Measurements from ENCODE around the gene PCK2. TPM values are rescaled to one million over a fixed set of nuclear protein-coding genes. Genes with fewer than 3 reads are reported as not detected.

Gene PCK2
- total RNA-seq, 1 donor from 2014 or later = 66.0 TPM

DNA sequence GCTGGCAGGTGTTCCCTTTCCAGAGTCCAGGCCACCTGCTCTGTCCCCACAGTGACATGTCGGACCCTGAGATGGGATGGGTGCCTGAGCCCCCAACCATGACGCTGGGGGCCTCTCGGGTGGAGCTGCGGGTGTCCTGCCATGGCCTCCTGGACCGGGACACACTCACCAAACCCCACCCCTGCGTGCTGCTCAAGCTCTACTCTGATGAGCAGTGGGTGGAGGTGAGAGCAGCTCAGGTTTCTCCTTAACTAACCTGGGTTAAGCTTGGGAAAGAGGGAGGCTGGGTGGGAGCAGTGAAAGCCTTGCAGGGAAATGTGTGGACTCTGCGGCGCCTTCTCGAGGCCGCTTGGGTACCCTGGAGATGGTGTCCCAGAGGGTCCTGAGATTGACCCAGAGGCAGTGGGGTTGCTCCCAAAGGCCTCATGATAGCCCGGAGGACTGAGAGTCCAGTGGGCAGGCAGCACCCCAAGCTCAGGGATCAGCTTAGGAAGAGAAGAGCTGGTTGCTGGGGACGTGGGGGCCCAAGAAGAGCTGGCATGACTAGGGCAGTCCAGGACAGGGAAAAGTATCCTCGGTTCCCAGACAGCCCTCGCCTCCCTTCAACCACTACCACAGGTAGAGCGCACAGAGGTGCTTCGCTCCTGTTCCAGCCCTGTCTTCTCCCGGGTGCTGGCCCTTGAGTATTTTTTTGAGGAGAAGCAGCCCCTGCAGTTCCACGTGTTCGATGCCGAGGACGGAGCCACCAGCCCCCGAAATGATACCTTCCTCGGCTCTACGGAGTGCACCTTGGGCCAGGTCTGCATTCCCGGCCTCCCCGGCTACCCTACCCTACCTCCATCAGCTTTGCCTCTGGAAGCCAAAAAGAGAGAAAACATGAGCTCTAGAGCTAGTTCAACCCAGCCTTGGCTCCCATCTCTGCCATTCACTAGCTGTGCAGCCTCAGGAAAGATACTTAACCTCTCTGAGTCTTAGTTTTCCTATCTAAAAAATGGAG lies 20.9 kb upstream of the PCK2 start:
- no peak for DNase-seq (ENCODE audit: extremely low spot score, unreplicated experiment)
- H3K36me3 Mint-ChIP-seq (ENCODE audit: unreplicated experiment) = no peaks in the 10 kb centered on the region
- TF ChIP-seq, protein P1, sequence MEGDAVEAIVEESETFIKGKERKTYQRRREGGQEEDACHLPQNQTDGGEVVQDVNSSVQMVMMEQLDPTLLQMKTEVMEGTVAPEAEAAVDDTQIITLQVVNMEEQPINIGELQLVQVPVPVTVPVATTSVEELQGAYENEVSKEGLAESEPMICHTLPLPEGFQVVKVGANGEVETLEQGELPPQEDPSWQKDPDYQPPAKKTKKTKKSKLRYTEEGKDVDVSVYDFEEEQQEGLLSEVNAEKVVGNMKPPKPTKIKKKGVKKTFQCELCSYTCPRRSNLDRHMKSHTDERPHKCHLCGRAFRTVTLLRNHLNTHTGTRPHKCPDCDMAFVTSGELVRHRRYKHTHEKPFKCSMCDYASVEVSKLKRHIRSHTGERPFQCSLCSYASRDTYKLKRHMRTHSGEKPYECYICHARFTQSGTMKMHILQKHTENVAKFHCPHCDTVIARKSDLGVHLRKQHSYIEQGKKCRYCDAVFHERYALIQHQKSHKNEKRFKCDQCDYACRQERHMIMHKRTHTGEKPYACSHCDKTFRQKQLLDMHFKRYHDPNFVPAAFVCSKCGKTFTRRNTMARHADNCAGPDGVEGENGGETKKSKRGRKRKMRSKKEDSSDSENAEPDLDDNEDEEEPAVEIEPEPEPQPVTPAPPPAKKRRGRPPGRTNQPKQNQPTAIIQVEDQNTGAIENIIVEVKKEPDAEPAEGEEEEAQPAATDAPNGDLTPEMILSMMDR (IDR thresholded peaks at IDR 0.05) = no peak
- no peaks in the 10 kb centered on the region for H3K4me1 Mint-ChIP-seq (ENCODE audit: unreplicated experiment)
- H3K27ac Mint-ChIP-seq (ENCODE audit: unreplicated experiment) = no peak overlapping the region
- no peaks in the 10 kb centered on the region for H3K9me3 Mint-ChIP-seq (ENCODE audit: unreplicated experiment)
- peaks cover 15% of the 10 kb centered on the region for H3K27me3 Mint-ChIP-seq (ENCODE audit: unreplicated experiment)
- no peak overlapping the region for H3K4me3 Mint-ChIP-seq (ENCODE audit: unreplicated experiment)

DNA sequence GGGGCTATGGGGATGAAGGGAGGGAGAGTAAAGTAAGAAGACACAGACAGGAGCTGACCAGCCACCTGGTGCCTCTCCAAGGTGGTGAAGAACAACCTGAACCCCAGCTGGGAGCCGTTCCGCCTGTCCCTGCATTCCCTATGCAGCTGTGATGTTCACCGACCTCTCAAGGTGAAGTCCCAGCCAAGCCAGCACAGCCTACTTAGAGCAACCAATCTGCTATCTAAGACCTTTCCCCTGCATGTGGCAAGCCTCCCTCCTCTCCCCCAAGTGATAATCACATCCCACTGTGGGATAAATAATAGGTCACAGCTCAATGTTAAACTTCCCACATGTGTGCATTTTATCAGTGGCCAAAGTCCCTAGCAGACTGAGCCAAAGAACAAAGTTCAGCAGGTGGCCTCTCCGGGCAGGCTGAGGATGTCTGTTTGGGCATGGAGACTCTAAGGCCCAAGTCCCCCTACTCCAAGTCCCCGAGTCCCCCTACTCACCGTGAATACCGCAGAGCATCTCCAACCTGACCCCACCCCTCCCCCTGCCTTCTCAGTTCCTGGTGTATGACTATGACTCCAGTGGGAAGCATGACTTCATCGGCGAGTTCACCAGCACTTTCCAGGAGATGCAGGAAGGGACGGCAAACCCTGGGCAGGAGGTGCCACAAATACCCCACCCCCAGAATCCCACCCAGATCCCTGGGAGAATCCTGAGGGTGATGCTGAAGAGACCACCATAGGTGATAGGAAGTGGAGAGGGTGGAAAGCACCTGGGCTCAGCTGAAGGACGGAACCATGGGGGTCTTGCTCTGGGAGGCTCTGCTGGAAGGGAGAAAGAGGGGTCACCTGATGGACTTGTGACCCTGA lies 19.3 kb upstream of the PCK2 start:
- DNase-seq (ENCODE audit: extremely low spot score, unreplicated experiment) = no peak
- H3K4me3 Mint-ChIP-seq (ENCODE audit: unreplicated experiment) = no peak overlapping the region
- TF ChIP-seq, protein P1 (IDR thresholded peaks at IDR 0.05) = no peak
- H3K36me3 Mint-ChIP-seq (ENCODE audit: unreplicated experiment) = no peaks in the 10 kb centered on the region
- peaks cover 20% of the 10 kb centered on the region for H3K27me3 Mint-ChIP-seq (ENCODE audit: unreplicated experiment)
- H3K4me1 Mint-ChIP-seq (ENCODE audit: unreplicated experiment) = no peaks in the 10 kb centered on the region
- no peaks in the 10 kb centered on the region for H3K9me3 Mint-ChIP-seq (ENCODE audit: unreplicated experiment)
- no peak overlapping the region for H3K27ac Mint-ChIP-seq (ENCODE audit: unreplicated experiment)

DNA sequence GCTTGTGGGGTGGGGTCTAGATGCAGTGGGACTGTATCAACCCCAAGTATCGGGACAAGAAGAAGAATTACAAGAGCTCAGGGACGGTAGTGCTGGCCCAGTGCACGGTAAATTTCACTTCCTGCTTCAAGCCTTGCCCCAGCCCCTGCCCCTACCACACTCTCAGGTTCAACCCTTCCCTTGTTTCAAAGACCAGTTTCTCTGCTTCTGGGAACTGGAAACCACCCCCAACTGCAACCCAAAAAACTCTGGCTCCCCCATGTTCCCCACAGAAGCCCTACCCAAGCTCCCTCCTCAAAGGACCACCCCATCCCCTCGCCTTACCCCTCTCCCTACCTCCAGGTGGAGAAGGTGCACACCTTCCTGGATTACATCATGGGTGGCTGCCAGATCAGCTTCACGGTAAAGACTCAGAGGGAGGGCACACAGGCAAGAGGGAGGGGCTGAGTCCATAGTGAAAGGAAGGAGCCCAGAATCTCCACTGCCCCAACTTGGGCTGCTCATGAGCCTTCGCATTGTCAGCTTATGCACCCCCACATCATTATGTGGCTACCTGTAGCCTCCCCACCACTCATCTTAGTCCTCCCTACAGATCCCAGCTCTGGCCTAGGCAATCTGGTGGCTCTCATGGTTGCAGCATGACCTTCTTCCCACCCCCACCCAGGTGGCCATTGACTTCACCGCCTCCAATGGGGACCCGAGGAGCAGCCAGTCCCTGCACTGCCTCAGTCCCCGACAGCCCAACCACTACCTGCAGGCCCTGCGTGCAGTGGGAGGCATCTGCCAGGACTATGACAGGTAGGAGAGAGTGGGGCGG lies 18.4 kb upstream of the PCK2 start:
- no peaks in the 10 kb centered on the region for H3K9me3 Mint-ChIP-seq (ENCODE audit: unreplicated experiment)
- DNase-seq (ENCODE audit: extremely low spot score, unreplicated experiment) = no peak
- TF ChIP-seq, protein P1 (IDR thresholded peaks at IDR 0.05) = no peak
- peaks cover 25% of the 10 kb centered on the region for H3K27me3 Mint-ChIP-seq (ENCODE audit: unreplicated experiment)
- no peak overlapping the region for H3K27ac Mint-ChIP-seq (ENCODE audit: unreplicated experiment)
- no peaks in the 10 kb centered on the region for H3K4me1 Mint-ChIP-seq (ENCODE audit: unreplicated experiment)
- H3K36me3 Mint-ChIP-seq (ENCODE audit: unreplicated experiment) = no peaks in the 10 kb centered on the region
- H3K4me3 Mint-ChIP-seq (ENCODE audit: unreplicated experiment) = no peak overlapping the region

DNA sequence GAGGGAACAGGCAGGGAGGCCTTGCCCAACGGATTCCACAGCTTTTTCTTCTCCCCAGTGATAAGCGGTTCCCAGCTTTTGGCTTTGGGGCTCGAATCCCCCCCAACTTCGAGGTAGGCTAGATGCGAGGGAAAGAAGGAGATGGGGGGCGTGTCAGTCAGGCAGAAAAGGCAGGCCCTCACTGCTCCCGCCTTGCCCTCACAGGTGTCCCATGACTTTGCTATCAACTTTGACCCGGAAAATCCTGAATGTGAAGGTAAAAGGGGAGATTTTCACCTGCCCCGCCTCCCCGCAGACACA lies 17.9 kb upstream of the PCK2 start:
- Mint-ChIP-seq H3K4me1 (ENCODE audit: unreplicated experiment) (no peaks in the 10 kb centered on the region), H3K27ac (ENCODE audit: unreplicated experiment) (no peak overlapping the region), H3K27me3 (ENCODE audit: unreplicated experiment) (peaks cover 27% of the 10 kb centered on the region), H3K36me3 (ENCODE audit: unreplicated experiment) (no peaks in the 10 kb centered on the region), H3K9me3 (ENCODE audit: unreplicated experiment) (no peaks in the 10 kb centered on the region), H3K4me3 (ENCODE audit: unreplicated experiment) (no peak overlapping the region)
- TF ChIP-seq, protein P1 (IDR thresholded peaks at IDR 0.05) = no peak
- DNase-seq (ENCODE audit: extremely low spot score, unreplicated experiment) = no peak

Measured in osteocyte (in vitro differentiated cells).